ENCODE data around the gene THAP11. TPM values are rescaled to one million over a fixed set of nuclear protein-coding genes. Genes with fewer than 3 reads are reported as not detected.

The THAP11 gene
- polyA plus RNA-seq, 3 donors: 27.5 to 34.1 (median 32.5) TPM

DNA sequence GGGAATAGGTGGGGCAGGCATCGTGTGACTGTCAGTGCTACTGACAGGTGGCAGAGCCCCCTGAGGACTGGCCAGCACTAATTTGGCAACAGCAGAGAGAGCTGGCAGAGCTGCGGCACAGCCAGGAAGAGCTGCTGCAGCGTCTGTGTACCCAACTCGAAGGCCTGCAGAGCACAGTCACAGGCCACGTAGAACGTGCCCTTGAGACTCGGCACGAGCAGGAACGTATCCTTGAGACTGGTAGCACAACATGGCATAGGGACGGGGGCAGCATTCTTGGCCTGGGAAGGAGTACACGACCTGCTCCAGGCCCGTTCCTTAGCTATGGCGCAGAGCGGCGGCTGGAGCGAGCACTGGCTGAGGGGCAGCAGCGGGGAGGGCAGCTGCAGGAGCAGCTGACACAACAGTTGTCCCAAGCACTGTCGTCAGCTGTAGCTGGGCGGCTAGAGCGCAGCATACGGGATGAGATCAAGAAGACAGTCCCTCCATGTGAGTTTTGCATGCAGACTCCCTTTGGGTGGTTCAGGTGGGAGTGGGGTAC lies 39.6 kb downstream of the THAP11 start:
- DNase-seq (ENCODE audit: low read depth in 3 of 3, low spot score in 2 of 3): no peak

DNA sequence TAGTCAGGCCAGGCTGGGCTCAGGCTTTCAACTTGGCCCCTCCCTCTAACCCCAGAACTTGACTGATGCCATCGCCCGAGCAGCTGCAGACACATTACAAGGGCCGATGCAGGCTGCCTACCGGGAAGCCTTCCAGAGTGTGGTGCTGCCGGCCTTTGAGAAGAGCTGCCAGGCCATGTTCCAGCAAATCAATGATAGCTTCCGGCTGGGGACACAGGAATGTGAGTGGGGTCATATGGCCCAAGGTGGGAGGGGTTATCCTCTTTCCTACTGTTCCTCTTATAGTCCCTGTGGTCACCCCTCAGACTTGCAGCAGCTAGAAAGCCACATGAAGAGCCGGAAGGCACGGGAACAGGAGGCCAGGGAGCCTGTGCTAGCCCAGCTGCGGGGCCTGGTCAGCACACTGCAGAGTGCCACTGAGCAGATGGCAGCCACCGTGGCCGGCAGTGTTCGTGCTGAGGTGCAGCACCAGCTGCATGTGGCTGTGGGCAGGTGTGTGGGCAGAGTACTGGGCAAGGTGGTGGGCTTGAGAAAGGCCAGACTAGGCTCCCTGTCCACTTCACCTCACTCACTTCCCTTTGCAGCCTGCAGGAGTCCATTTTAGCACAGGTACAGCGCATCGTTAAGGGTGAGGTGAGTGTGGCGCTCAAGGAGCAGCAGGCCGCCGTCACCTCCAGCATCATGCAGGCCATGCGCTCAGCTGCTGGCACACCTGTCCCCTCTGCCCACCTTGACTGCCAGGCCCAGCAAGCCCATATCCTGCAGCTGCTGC lies 40.4 kb downstream of the THAP11 start:
- no peak for DNase-seq (ENCODE audit: low read depth in 3 of 3, low spot score in 2 of 3)

DNA sequence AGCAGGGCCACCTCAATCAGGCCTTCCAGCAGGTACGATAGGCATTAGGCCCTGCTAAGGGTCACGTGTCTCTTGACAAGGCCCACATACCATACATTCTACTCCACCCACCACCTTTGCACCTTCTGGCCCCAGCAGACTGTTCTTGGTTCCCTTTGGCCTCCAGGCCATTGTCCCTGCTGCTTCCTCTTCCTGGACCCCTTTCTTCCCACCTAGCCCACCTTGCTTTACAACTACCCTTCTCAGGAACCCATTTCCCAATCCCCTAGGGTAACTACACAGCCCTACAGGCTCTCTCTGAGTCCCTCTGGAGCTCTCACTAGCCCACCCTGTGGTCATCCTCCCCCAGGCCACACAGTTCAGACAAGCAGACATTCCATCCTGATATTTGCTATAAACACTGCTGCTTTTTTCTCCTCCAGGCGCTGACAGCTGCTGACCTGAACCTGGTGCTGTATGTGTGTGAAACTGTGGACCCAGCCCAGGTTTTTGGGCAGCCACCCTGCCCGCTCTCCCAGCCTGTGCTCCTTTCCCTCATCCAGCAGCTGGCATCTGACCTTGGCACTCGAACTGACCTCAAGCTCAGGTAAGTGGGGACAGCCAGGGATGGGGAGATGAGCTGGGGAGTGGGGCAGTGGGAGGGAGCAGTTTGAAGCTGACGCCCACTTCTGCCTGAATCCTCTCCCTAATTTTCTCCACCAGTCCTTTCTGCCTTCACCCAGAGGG lies 41.2 kb downstream of the THAP11 start:
- no peak for DNase-seq (ENCODE audit: low read depth in 3 of 3, low spot score in 2 of 3)

DNA sequence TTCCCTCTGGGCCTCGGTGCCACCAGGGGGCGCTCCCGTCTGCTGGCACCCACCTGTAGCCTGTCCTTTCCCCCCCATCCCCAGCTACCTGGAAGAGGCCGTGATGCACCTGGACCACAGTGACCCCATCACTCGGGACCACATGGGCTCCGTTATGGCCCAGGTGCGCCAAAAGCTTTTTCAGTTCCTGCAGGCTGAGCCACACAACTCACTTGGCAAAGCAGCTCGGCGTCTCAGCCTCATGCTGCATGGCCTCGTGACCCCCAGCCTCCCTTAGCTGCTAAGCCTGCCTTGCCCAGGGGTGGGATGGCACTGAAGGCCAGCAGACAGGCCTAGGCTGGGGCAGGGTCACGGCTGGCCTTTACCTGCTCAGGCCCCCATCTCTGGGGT lies 41.7 kb downstream of the THAP11 start:
- no peak for DNase-seq (ENCODE audit: low read depth in 3 of 3, low spot score in 2 of 3)

GRCh38 chr16:67884684-67885083 lies 42.6 kb downstream of the THAP11 start, which contains the start of gene NRN1L:
Gene NRN1L (plus strand): TSS chr16:67884885. CDS start chr16:67884904, 19 bp downstream.
- no peak for DNase-seq (ENCODE audit: low read depth in 3 of 3, low spot score in 2 of 3)

DNA sequence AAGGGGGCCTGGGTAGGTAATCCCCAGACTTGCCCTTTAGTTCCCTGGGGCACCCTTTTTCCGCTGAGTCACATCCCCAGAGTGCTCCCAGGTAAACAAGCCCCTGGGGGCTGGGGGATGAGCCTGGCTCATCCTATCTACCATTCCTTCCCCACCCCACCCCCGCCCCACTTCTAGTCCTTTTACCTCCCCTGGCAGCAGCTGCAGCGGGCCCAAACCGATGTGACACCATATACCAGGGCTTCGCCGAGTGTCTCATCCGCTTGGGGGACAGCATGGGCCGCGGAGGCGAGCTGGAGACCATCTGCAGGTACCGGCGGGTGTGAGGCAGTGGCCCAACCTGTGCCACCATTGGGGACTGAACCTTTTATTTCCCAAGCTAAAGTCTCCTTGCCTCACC lies 43.4 kb downstream of the THAP11 start:
- no peak for DNase-seq (ENCODE audit: low read depth in 3 of 3, low spot score in 2 of 3)

GRCh38 chr16:67885976-67886375 lies 43.9 kb downstream of the THAP11 start:
- no peak for DNase-seq (ENCODE audit: low read depth in 3 of 3, low spot score in 2 of 3)

- DNase-seq (ENCODE audit: low read depth in 3 of 3, low spot score in 2 of 3): no peak
Observed at GRCh38 chr16:67886387-67886786, 44.3 kb downstream of the THAP11 start.

DNA sequence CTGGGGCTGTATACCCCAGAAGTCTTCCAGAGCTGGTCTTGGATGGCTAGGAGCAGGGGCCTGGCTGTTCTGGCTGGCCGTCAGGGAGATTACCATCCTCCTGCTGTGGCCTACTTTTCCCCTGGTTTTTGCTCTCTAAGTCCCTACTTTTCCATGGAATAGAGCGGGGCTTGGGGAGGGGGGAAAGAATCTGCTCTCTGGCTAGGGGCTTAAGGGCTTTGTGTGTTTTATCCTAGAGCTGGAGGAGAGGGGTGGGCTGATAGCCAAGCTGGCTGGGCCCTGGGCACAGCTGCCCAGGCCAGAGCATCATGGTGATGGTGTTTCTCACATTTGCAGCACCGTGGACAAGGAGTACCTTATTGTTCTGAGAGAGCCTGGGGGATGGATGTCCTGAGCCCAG lies 46.2 kb downstream of the THAP11 start:
- no peak for DNase-seq (ENCODE audit: low read depth in 3 of 3, low spot score in 2 of 3)

DNA sequence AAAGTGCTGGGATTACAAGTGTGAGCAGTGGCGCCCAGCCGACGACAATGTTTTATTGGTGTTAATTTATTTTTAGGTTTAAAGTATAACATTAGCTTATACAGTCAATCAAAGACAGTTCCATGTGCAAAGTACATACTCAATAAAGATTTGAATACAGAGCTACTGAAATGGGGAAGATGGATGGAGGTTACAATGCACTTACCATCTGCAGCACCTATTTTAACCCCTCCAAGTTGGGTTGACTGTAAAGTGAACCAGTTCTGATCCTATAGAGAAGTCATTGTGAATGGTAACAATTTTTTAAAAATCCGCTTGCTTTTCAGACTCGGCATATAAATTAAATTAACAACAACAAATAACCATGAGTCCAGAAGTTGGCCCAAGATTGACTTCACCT lies 50.3 kb downstream of the THAP11 start:
- no peak for DNase-seq (ENCODE audit: low read depth in 3 of 3, low spot score in 2 of 3)

- DNase-seq (ENCODE audit: low read depth in 3 of 3, low spot score in 2 of 3): peak; percentile 74 to 89 (median 81)
Observed at GRCh38 chr16:67892899-67893742, 51.0 kb downstream of the THAP11 start, which contains the start of gene PSKH1. Gene PSKH1 (plus strand): TSS chr16:67893254. CDS start chr16:67908750, 15,496 bp downstream.

Other genes starting within 250 kb of the THAP11 start
- gene CARMIL2, start 197.2 kb upstream of the THAP11 start, polyA plus RNA-seq (ENCODE audit: insufficient read length in 3 of 3): 1 to 10 TPM in 1 of 3 donors, under 1 TPM in 2; 0.65 to 1.0 (median 0.81) TPM
- gene ACD, start 182.1 kb upstream of the THAP11 start, polyA plus RNA-seq (ENCODE audit: insufficient read length in 3 of 3): 10 to 100 TPM; 19.1 to 20.5 (median 19.8) TPM
- 1 to 10 TPM; 2.3 to 3.2 (median 3.2) TPM for gene PARD6A, start 181.4 kb upstream of the THAP11 start, polyA plus RNA-seq (ENCODE audit: insufficient read length in 3 of 3)
- gene ENKD1, start 175.6 kb upstream of the THAP11 start, polyA plus RNA-seq (ENCODE audit: insufficient read length in 3 of 3): 10 to 100 TPM; 17.8 to 21.2 (median 19.4) TPM
- 1 to 10 TPM; 2.1 to 2.9 (median 2.5) TPM for gene C16orf86, start 175.5 kb upstream of the THAP11 start, polyA plus RNA-seq (ENCODE audit: insufficient read length in 3 of 3)
- gene GFOD2, start 123.0 kb upstream of the THAP11 start, polyA plus RNA-seq (ENCODE audit: insufficient read length in 3 of 3): 10 to 100 TPM; 19.5 to 22.0 (median 19.5) TPM
- 10 to 100 TPM; 19.2 to 22.3 (median 19.2) TPM for gene RANBP10, start 35.8 kb upstream of the THAP11 start, polyA plus RNA-seq (ENCODE audit: insufficient read length in 3 of 3)
- 1 to 10 TPM; 6.2 to 7.8 (median 7.6) TPM for gene TSNAXIP1, start 35.4 kb upstream of the THAP11 start, polyA plus RNA-seq (ENCODE audit: insufficient read length in 3 of 3)
- 100 to 1,000 TPM; 118 to 138 (median 134) TPM for gene NUTF2, start 4.6 kb downstream of the THAP11 start, polyA plus RNA-seq (ENCODE audit: insufficient read length in 3 of 3)
- gene CENPT, start 5.4 kb downstream of the THAP11 start, polyA plus RNA-seq (ENCODE audit: insufficient read length in 3 of 3): 10 to 100 TPM; 37.3 to 44.4 (median 40.6) TPM
- 10 to 100 TPM; 82.0 to 85.6 (median 83.2) TPM for gene EDC4, start 30.7 kb downstream of the THAP11 start, polyA plus RNA-seq (ENCODE audit: insufficient read length in 3 of 3)
- not detected for gene NRN1L, start 42.6 kb downstream of the THAP11 start, polyA plus RNA-seq (ENCODE audit: insufficient read length in 3 of 3)
- gene PSKH1, start 50.9 kb downstream of the THAP11 start, polyA plus RNA-seq (ENCODE audit: insufficient read length in 3 of 3): 10 to 100 TPM; 31.6 to 38.0 (median 35.5) TPM
- gene CTRL, start 89.5 kb downstream of the THAP11 start, polyA plus RNA-seq (ENCODE audit: insufficient read length in 3 of 3): 1 to 10 TPM; 6.7 to 7.6 (median 7.0) TPM
- gene PSMB10, start 94.5 kb downstream of the THAP11 start, polyA plus RNA-seq (ENCODE audit: insufficient read length in 3 of 3): 10 to 100 TPM; 20.3 to 21.9 (median 21.8) TPM
- gene LCAT, start 101.8 kb downstream of the THAP11 start, polyA plus RNA-seq (ENCODE audit: insufficient read length in 3 of 3): 10 to 100 TPM; 12.7 to 14.6 (median 13.4) TPM
- gene SLC12A4, start 126.3 kb downstream of the THAP11 start, polyA plus RNA-seq (ENCODE audit: insufficient read length in 3 of 3): 10 to 100 TPM; 30.6 to 33.8 (median 30.9) TPM
- under 1 TPM in 2 of 3 donors, not detected in 1; 0.06 to 0.11 TPM for gene DPEP3, start 138.2 kb downstream of the THAP11 start, polyA plus RNA-seq (ENCODE audit: insufficient read length in 3 of 3)
- gene DPEP2, start 157.2 kb downstream of the THAP11 start, polyA plus RNA-seq (ENCODE audit: insufficient read length in 3 of 3): 1 to 10 TPM in 1 of 3 donors, under 1 TPM in 2; 0.57 to 1.0 (median 0.71) TPM
- not detected for gene DPEP2NB, start 173.6 kb downstream of the THAP11 start, polyA plus RNA-seq (ENCODE audit: insufficient read length in 3 of 3)
- gene DDX28, start 180.9 kb downstream of the THAP11 start, polyA plus RNA-seq (ENCODE audit: insufficient read length in 3 of 3): 10 to 100 TPM; 10.2 to 11.6 (median 11.0) TPM
- 10 to 100 TPM; 13.3 to 16.6 (median 14.1) TPM for gene DUS2, start 181.0 kb downstream of the THAP11 start, polyA plus RNA-seq (ENCODE audit: insufficient read length in 3 of 3)
- gene NFATC3, start 243.1 kb downstream of the THAP11 start, polyA plus RNA-seq (ENCODE audit: insufficient read length in 3 of 3): 10 to 100 TPM; 35.7 to 39.6 (median 36.1) TPM